Esophagus (tissue), 2 donors: ENCODE data around the gene NKAPL. TPM values are rescaled to one million over a fixed set of nuclear protein-coding genes. Genes with fewer than 3 reads are reported as not detected.

Experiments used
- H3K27ac ChIP-seq, 2 donors: one replicate each; pipeline ENCODE4 v1.5.1; 2013; ENCODE audit warnings: low read depth in 2 of 2, mild to moderate bottlenecking in 2 of 2, inconsistent platforms in 1 of 2, low read length in 1 of 2, moderate library complexity in 1 of 2
- H3K27me3 ChIP-seq, 2 donors: one replicate each; pipeline ENCODE4 v1.6.1; 2013; ENCODE audit warnings: low read length in 2 of 2, control low read depth in 1 of 2, mild to moderate bottlenecking in 1 of 2; ENCODE audit not compliant: insufficient read depth in 2 of 2, control insufficient read depth in 1 of 2
- H3K36me3 ChIP-seq, 2 donors: one replicate each; pipeline ENCODE4 v1.6.1; 2013; ENCODE audit warnings: low read length in 1 of 2; ENCODE audit not compliant: control insufficient read depth in 2 of 2, insufficient read depth in 2 of 2
- H3K4me1 ChIP-seq, 2 donors: one replicate each; pipeline ENCODE4 v1.6.1; 2013; ENCODE audit warnings: low read length in 1 of 2; ENCODE audit not compliant: control insufficient read depth in 2 of 2, insufficient read depth in 2 of 2
- H3K4me3 ChIP-seq, 2 donors: one replicate each; pipeline ENCODE4 v1.5.1; 2013; ENCODE audit warnings: low read length in 2 of 2, mild to moderate bottlenecking in 2 of 2, low read depth in 1 of 2, moderate library complexity in 1 of 2
- H3K9me3 ChIP-seq, 2 donors: one replicate each; pipeline ENCODE4 v1.6.1; 2013; ENCODE audit warnings: mild to moderate bottlenecking in 2 of 2, low read depth in 1 of 2, low read length in 1 of 2, moderate library complexity in 1 of 2; ENCODE audit not compliant: control insufficient read depth in 2 of 2, insufficient read depth in 1 of 2
- WGBS, 2 donors: extraction: QIAGEN DNeasy Blood & Tissue Kit; methylation state at CpG; one replicate each; pipeline ENCODE4 v1.1.7; 2013; 5-methylcytosine and 5-hydroxymethylcytosine counted together
- polyA plus RNA-seq, 2 donors: library from polyadenylated mRNA; stranded (reverse); fragments of 200-250 nt; gene quantifications; one replicate each; pipeline ENCODE4 v1.2.3, GENCODE V29; 2013
- donor health status: healthy with polysubstance abuse.
- donor health status: Bipolar disorder and iron deficiency.

Gene NKAPL
- under 1 TPM; 0.53 to 0.85 TPM for polyA plus RNA-seq

- H3K27ac ChIP-seq: no peak within 1 kb of the TSS
- peak within 1 kb of the TSS; percentile 39 to 56 for H3K4me3 ChIP-seq
- H3K4me1 ChIP-seq: peaks cover 0 to 5% of the 10 kb centered on the region in 2 donors
- H3K27me3 ChIP-seq: no peaks in the 10 kb centered on the region
- H3K36me3 ChIP-seq: no peaks in the 10 kb centered on the region
- 35 to 39% methylated on average over 58 of the region's 58 CpGs for WGBS, 2 donors
- H3K9me3 ChIP-seq: peaks cover 0 to 13% of the 10 kb centered on the region in 2 donors
Observed at GRCh38 chr6:28258877-28259777, at the start of gene NKAPL. Gene NKAPL (plus strand): TSS chr6:28259297. CDS start chr6:28259372, 75 bp downstream.

GRCh38 chr6:28209753-28210535 lies 49.2 kb upstream of the NKAPL start:
- H3K27ac ChIP-seq: no peak overlapping the region
- H3K36me3 ChIP-seq: no peaks in the 10 kb centered on the region
- H3K27me3 ChIP-seq: peaks cover 4 to 21% of the 10 kb centered on the region in 2 donors
- WGBS, 2 donors: 43 to 51% methylated on average over 7 of the region's 7 CpGs
- H3K4me1 ChIP-seq: peaks cover 0 to 3% of the 10 kb centered on the region in 2 donors
- peaks cover 0 to 2% of the 10 kb centered on the region in 2 donors for H3K9me3 ChIP-seq
- no peak overlapping the region for H3K4me3 ChIP-seq

GRCh38 chr6:28211840-28212509 lies 47.1 kb upstream of the NKAPL start:
- H3K27me3 ChIP-seq: peaks cover 4 to 18% of the 10 kb centered on the region in 2 donors
- H3K4me3 ChIP-seq: peak overlapping the region in 1 of 2 donors; percentile 56
- WGBS, 2 donors: 10 to 13% methylated on average over 16 of the region's 16 CpGs
- peaks cover 0 to 3% of the 10 kb centered on the region in 2 donors for H3K4me1 ChIP-seq
- H3K27ac ChIP-seq: no peak overlapping the region
- no peaks in the 10 kb centered on the region for H3K36me3 ChIP-seq
- peaks cover 0 to 4% of the 10 kb centered on the region in 2 donors for H3K9me3 ChIP-seq

GRCh38 chr6:28212510-28213212 lies 46.4 kb upstream of the NKAPL start:
- Histone ChIP-seq H3K4me1 (peaks cover 0 to 3% of the 10 kb centered on the region in 2 donors), H3K27me3 (peaks cover 4 to 13% of the 10 kb centered on the region in 2 donors), H3K4me3 (peak overlapping the region; percentile 28 to 56), H3K27ac (peak overlapping the region; percentile 38 to 64), H3K36me3 (no peaks in the 10 kb centered on the region), H3K9me3 (peaks cover 0 to 4% of the 10 kb centered on the region in 2 donors)
- 2% methylated on average over 21 of the region's 21 CpGs for WGBS, 2 donors

- Histone ChIP-seq H3K36me3 (no peaks in the 10 kb centered on the region), H3K27me3 (peaks cover under 1 to 12% of the 10 kb centered on the region in 2 donors), H3K9me3 (peaks cover 0 to 4% of the 10 kb centered on the region in 2 donors), H3K4me1 (no peaks in the 10 kb centered on the region), H3K4me3 (peak overlapping the region in 1 of 2 donors; percentile 56), H3K27ac (no peak overlapping the region)
- WGBS, 2 donors: 17 to 26% methylated on average over 2 of the region's 2 CpGs
Observed at GRCh38 chr6:28213213-28213523, 45.9 kb upstream of the NKAPL start.

- WGBS, 2 donors: 30 to 40% methylated on average over 8 of the region's 8 CpGs
Observed at GRCh38 chr6:28215425-28215824, 43.7 kb upstream of the NKAPL start.

GRCh38 chr6:28217890-28218289 lies 41.2 kb upstream of the NKAPL start:
- Histone ChIP-seq H3K4me3 (no peak overlapping the region), H3K4me1 (no peaks in the 10 kb centered on the region), H3K9me3 (peaks cover 0 to 3% of the 10 kb centered on the region in 2 donors), H3K27me3 (no peaks in the 10 kb centered on the region), H3K27ac (no peak overlapping the region), H3K36me3 (no peaks in the 10 kb centered on the region)
- 90 to 92% methylated on average over 12 of the region's 12 CpGs for WGBS, 2 donors

More at GRCh38 chr6:28215425-28215824, 43.7 kb upstream of the NKAPL start:
- Histone ChIP-seq H3K36me3 (no peaks in the 10 kb centered on the region), H3K9me3 (peaks cover 0 to 3% of the 10 kb centered on the region in 2 donors), H3K4me3 (no peak overlapping the region), H3K4me1 (no peaks in the 10 kb centered on the region), H3K27ac (no peak overlapping the region), H3K27me3 (peaks cover 0 to 3% of the 10 kb centered on the region in 2 donors)

- 11% methylated on average over 51 to 56 of the region's 56 CpGs for WGBS, 2 donors
- H3K9me3 ChIP-seq: peaks cover 0 to 3% of the 10 kb centered on the region in 2 donors
- peak overlapping the region; percentile 58 to 65 for H3K4me3 ChIP-seq
- H3K27me3 ChIP-seq: no peaks in the 10 kb centered on the region
- no peaks in the 10 kb centered on the region for H3K4me1 ChIP-seq
- no peaks in the 10 kb centered on the region for H3K36me3 ChIP-seq
- H3K27ac ChIP-seq: peak overlapping the region; percentile 20 to 66
Observed at GRCh38 chr6:28218312-28219248, 40.5 kb upstream of the NKAPL start.
